Ramos (cell line): ENCODE data around the gene MIDN.

Source experiments
- in situ Hi-C: fragments of 300-500 bp; cut with MboI; formaldehyde crosslinking; loops from one replicate; pipeline ENCODE4 v1.14.3; 2022; ENCODE audit warnings: low sequenced_read_pairs; ENCODE audit not compliant: unreplicated experiment

MIDN gene

GRCh38 chr19:1220477-1220930 lies 27.9 kb upstream of the MIDN start:
- in situ Hi-C loops = no loop called here

- in situ Hi-C loops = no loop called here
Observed at GRCh38 chr19:1220976-1221903, 27.1 kb upstream of the MIDN start.

GRCh38 chr19:1221904-1222255 lies 26.5 kb upstream of the MIDN start:
- in situ Hi-C loops = no loop called here

- in situ Hi-C loops = no loop called here
Observed at GRCh38 chr19:1222394-1222793, 26.0 kb upstream of the MIDN start.

GRCh38 chr19:1223018-1223855 lies 25.1 kb upstream of the MIDN start:
- in situ Hi-C loops = no loop called here

GRCh38 chr19:1224047-1224825 lies 24.1 kb upstream of the MIDN start:
- in situ Hi-C loops = no loop called here

GRCh38 chr19:1224847-1225246 lies 23.5 kb upstream of the MIDN start:
- in situ Hi-C loops = no loop called here

GRCh38 chr19:1225440-1226226 lies 22.8 kb upstream of the MIDN start:
- in situ Hi-C loops = no loop called here

GRCh38 chr19:1226227-1226518 lies 22.2 kb upstream of the MIDN start:
- in situ Hi-C loops = no loop called here

GRCh38 chr19:1226522-1227303 lies 21.7 kb upstream of the MIDN start:
- in situ Hi-C loops = no loop called here

GRCh38 chr19:1227304-1228054 lies 20.9 kb upstream of the MIDN start:
- in situ Hi-C loops = no loop called here

- in situ Hi-C loops = no loop called here
Observed at GRCh38 chr19:1228161-1228957, 20.0 kb upstream of the MIDN start.

GRCh38 chr19:1229056-1229923 lies 19.1 kb upstream of the MIDN start:
- in situ Hi-C loops = no loop called here

GRCh38 chr19:1229924-1230782 lies 18.2 kb upstream of the MIDN start:
- in situ Hi-C loops = no loop called here

- in situ Hi-C loops = no loop called here
Observed at GRCh38 chr19:1230783-1231489, 17.4 kb upstream of the MIDN start.
